ENCODE measurements around the gene KRTAP10-11.

DNA sequence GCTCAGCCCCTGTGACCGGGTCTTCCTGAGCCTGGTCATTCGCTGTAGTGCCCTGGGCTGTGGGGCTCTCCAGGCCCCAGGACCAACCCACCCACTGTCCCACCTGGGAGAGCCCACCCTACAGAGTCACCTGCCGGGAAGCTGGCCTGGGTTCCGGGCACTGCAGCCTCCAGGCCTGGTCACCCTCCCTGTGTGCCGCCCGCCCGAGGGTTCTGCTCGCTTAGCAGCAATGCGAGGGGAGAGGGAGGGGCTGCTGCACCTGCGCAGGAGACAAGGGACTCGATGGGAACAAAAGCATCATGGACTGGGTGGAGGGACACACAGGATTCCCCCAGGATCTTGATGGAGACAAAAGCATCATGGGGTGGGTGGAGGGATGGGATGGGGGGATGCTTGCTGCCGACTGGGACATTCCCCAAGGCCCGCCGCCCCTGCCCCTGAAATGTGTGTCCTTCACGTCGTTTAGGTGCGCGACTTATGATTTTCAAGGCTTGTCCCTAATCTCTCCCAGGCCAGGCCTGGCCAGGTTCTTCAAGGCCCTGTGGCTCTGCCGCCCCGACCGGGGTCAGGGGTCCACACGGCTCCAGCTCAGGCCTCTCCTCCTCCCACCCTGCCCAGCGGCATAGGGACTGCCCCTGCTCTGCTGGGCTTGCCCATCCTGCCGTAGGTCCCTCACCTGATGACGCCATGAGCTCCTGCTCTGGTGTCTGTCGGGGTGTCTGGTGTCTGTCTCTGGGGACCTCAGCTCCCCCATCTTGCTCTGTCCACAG, 32.6 kb upstream of the KRTAP10-11 start:
- TF ChIP-seq EZH2phosphoT487 (IDR thresholded peaks at IDR 0.05; ENCODE audit: low read depth, severe bottlenecking, unreplicated experiment) (no peak), CTCF (IDR thresholded peaks at IDR 0.05; ENCODE audit: poor library complexity) (no peak), EZH2 (IDR thresholded peaks at IDR 0.05; ENCODE audit: borderline replicate concordance) (no peak)
